K562 (cell line): ENCODE measurements around the gene LENEP. TPM values are rescaled to one million over a fixed set of nuclear protein-coding genes. Genes with fewer than 3 reads are reported as not detected.

Experiments
- ARID2 ChIP-seq: fragments of 450-650 bp; IDR thresholded peaks from 2 replicates; pipeline ENCODE4 v1.6.1; 2017; ENCODE audit warnings: antibody characterized with exemption, mild to moderate bottlenecking
- CEBPB ChIP-seq: fragments of 450-650 bp; IDR thresholded peaks from 2 replicates; pipeline ENCODE4 v1.6.1; 2016; ENCODE audit warnings: missing genetic modification characterization, missing compliant biosample characterization
- CHAMP1 ChIP-seq: fragments of 450-650 bp; IDR thresholded peaks from 2 replicates; pipeline ENCODE4 v1.6.1; 2016; ENCODE audit warnings: mild to moderate bottlenecking
- EHMT2 ChIP-seq: fragments of 450-650 bp; IDR thresholded peaks from 2 replicates; pipeline ENCODE4 v1.6.1; 2018; ENCODE audit warnings: antibody characterized with exemption
- MLLT1 ChIP-seq, 2 experiments: fragments of 450-650 bp; IDR thresholded peaks; 2 replicates each; pipeline ENCODE4 v1.6.1; 2016
- MYC ChIP-seq, 2 experiments: fragments of 250-450 bp in 1 of 2; sonication (Bioruptor Pico) in 1 of 2; IDR thresholded peaks; 2 replicates each; pipeline versions ENCODE4 v1.5.1 to v1.6.1; 2012 to 2021; ENCODE audit warnings: low read depth in 2 of 2, borderline replicate concordance in 1 of 2, improper control_type of control experiment in 1 of 2, low read length in 1 of 2, mild to moderate bottlenecking in 1 of 2, moderate library complexity in 1 of 2
- PBX2 ChIP-seq, 2 experiments: IDR thresholded peaks in 1 of 2; conservative IDR thresholded peaks in 1 of 2; 2 replicates each; pipeline ENCODE4 v1.6.1; 2016; ENCODE audit warnings: low read depth in 2 of 2, mild to moderate bottlenecking in 1 of 2, missing compliant biosample characterization in 1 of 2, missing genetic modification characterization in 1 of 2, moderate library complexity in 1 of 2
- RAD21 ChIP-seq, 2 experiments: fragments of 250-450 bp in 1 of 2; fragments of 450-650 bp in 1 of 2; sonication (Bioruptor Pico) in 1 of 2; formaldehyde crosslinking in 1 of 2; IDR thresholded peaks in 1 of 2; conservative IDR thresholded peaks in 1 of 2; 2 replicates each; pipeline versions ENCODE4 v1.4.0 to v1.8.0; 2020 to 2022; ENCODE audit warnings: mild to moderate bottlenecking in 2 of 2, moderate library complexity in 1 of 2
- RAD51 ChIP-seq: fragments of 450-650 bp; IDR thresholded peaks from 2 replicates; pipeline ENCODE4 v1.7.1; 2016; ENCODE audit warnings: low read depth, mild to moderate bottlenecking, borderline replicate concordance
- UBTF ChIP-seq, 2 experiments: IDR thresholded peaks; 2 replicates each; pipeline ENCODE4 v1.6.1; 2012; ENCODE audit warnings: improper control_type of control experiment in 2 of 2, low read depth in 2 of 2, low read length in 2 of 2, borderline replicate concordance in 1 of 2
- ZNF3 ChIP-seq: fragments of 250-450 bp; sonication (Bioruptor Pico); IDR thresholded peaks from 2 replicates; pipeline ENCODE4 v1.5.0; 2021; ENCODE audit warnings: mild to moderate bottlenecking, moderate library complexity
- ZNF644 ChIP-seq: fragments of 200-800 bp; sonication (Bioruptor generic); IDR thresholded peaks from 2 replicates; pipeline ENCODE4 v1.6.1; 2016; ENCODE audit warnings: low read depth, missing genetic modification characterization, missing compliant biosample characterization
- polyA plus RNA-seq, 8 experiments: library from polyadenylated mRNA; depleted of rRNA in 4 of 8; stranded (reverse) in 5 of 8; unstranded in 3 of 8; fragments of >200 nt; fragmentation: Nextera tagmentation in 2 of 8; fragmentation: Illumina TruSeq in 1 of 8; extraction: Ambion mirVana in 2 of 8; extraction: Trizol in 1 of 8; gene quantifications; 2 replicates each; pipeline versions ENCODE4 v1.2.1 to v1.2.3, GENCODE V29; 2011 to 2014; ENCODE audit warnings: inconsistent platforms in 1 of 8, missing spikeins in 1 of 8
- total RNA-seq, 7 experiments: library from RNA; depleted of rRNA in 6 of 7; stranded (reverse); fragments of >200 nt in 6 of 7; fragmentation: Illumina TruSeq in 2 of 7; extraction: Trizol in 2 of 7; gene quantifications; 2 replicates each; pipeline versions ENCODE4 v1.2.1 to v1.2.3, GENCODE V29; 2011 to 2021; ENCODE audit warnings: low replicate concordance in 1 of 7
- TF ChIP-seq, protein P1 (sequence below): fragments of 450-650 bp; IDR thresholded peaks from 2 replicates; pipeline ENCODE4 v1.6.1; 2016; ENCODE audit warnings: borderline replicate concordance

LENEP gene
- total and polyA plus RNA-seq, 9 of the 15 experiments (the other 6 are each of a cell fraction or from before 2014, with no cell fraction given): 0.23 to 0.87 (median 0.67) TPM; not detected in 5

DNA sequence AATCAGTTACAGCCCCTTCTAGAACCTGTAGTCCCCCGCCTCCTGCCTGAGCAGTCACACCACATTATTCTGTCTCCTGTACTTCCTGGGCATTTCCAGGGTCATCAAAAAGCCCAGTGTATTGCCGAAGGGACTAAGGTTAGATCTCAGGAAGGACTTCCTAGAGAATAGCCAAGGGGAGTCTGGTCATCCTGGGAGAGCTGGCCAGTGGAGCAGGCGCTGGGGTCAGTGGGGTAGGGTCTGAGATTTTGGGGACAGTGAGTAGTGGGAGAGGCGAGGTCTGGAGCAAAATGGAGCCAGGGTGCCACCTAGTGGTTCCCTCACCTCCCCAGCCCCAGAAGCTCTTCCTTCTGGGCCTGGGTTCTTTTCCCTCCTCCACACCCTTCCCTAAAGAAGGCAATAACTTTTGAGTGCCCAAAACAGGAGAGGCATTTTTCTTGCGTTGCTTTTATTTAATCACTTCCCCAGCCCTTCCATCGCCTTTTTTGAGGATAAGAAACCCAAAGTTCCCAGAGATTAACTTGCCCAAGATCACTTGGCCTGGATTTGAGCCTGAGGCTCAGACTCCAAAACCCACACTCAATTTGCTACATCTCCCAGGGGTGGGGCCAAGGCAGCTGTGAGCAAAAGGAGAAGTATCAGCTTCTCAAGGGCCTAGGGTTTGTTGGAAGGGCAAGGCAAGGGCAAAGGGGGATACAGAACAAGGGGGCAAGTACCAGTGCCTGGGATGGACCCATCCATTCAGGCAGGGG is 49.6 kb upstream of the LENEP start (continued):
- TF ChIP-seq PBX2 (CRISPR knock-in tag; IDR thresholded peaks at IDR 0.05; ENCODE audit: low read depth): no peak
- TF ChIP-seq PBX2 (tag; conservative IDR thresholded peaks at IDR 0.05; ENCODE audit: low read depth): no peak
- TF ChIP-seq ZNF644: no peak
- no peak for TF ChIP-seq MLLT1 (IDR thresholded peaks at IDR 0.05)
- no peak for TF ChIP-seq EHMT2
- TF ChIP-seq RAD51: no peak
- no peak for TF ChIP-seq ZNF3 (CRISPR knock-in tag)
- TF ChIP-seq, protein P1, sequence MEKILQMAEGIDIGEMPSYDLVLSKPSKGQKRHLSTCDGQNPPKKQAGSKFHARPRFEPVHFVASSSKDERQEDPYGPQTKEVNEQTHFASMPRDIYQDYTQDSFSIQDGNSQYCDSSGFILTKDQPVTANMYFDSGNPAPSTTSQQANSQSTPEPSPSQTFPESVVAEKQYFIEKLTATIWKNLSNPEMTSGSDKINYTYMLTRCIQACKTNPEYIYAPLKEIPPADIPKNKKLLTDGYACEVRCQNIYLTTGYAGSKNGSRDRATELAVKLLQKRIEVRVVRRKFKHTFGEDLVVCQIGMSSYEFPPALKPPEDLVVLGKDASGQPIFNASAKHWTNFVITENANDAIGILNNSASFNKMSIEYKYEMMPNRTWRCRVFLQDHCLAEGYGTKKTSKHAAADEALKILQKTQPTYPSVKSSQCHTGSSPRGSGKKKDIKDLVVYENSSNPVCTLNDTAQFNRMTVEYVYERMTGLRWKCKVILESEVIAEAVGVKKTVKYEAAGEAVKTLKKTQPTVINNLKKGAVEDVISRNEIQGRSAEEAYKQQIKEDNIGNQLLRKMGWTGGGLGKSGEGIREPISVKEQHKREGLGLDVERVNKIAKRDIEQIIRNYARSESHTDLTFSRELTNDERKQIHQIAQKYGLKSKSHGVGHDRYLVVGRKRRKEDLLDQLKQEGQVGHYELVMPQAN: no peak
- TF ChIP-seq RAD21 (CRISPR knock-in tag; conservative IDR thresholded peaks at IDR 0.05 in 1 of 2, IDR thresholded peaks at IDR 0.05 in 1 of 2): peak; percentile 81 to 85
- TF ChIP-seq UBTF (IDR thresholded peaks at IDR 0.05; ENCODE audit: borderline replicate concordance in 1 of 2, low read depth in 2 of 2, low read length in 2 of 2): no peak
- no peak for TF ChIP-seq ARID2
- no peak for TF ChIP-seq CEBPB
- TF ChIP-seq CHAMP1: no peak
- TF ChIP-seq MYC (IDR thresholded peaks at IDR 0.05; ENCODE audit: low read depth, low read length): 0 out of 2 replicates have a peak, but pooled peaks have one; percentile 18
- no peak for TF ChIP-seq MYC (CRISPR knock-in tag; IDR thresholded peaks at IDR 0.05; ENCODE audit: borderline replicate concordance, low read depth)
